HG03103 (cell line): ENCODE data around the gene KIR3DL3.
"Not testable (repeated sequence)": the region's sequence is repeated elsewhere in the genome, so short reads cannot be mapped to it uniquely, and the experiment has no call there.

Experiments
- ATAC-seq: cut with Tn5 transposase; IDR thresholded peaks from one replicate; pipeline ENCODE4 v1.9.1; 2021; ENCODE audit warnings: low read depth; ENCODE audit not compliant: unreplicated experiment

KIR3DL3 gene

GRCh38 chr19:54724142-54724541, at the start of gene KIR3DL3:
KIR3DL3 (plus strand) TSS chr19:54724442; CDS start chr19:54724497, 55 bp downstream.
- ATAC-seq, result no peak

GRCh38 chr19:54676210-54676834, 47.9 kb upstream of the KIR3DL3 start:
- ATAC-seq, result not testable (repeated sequence)

- no peak for ATAC-seq
Observed at GRCh38 chr19:54677217-54677616, 47.0 kb upstream of the KIR3DL3 start.

GRCh38 chr19:54681596-54681995, 42.6 kb upstream of the KIR3DL3 start:
- ATAC-seq, result not testable (repeated sequence)

- ATAC-seq, result no peak
Observed at GRCh38 chr19:54682306-54682856, 41.9 kb upstream of the KIR3DL3 start.

- no peak for ATAC-seq
Observed at GRCh38 chr19:54684527-54684926, 39.7 kb upstream of the KIR3DL3 start.

GRCh38 chr19:54691582-54692297, 32.5 kb upstream of the KIR3DL3 start:
- no peak for ATAC-seq

- no peak for ATAC-seq
Observed at GRCh38 chr19:54692298-54692615, 32.0 kb upstream of the KIR3DL3 start.

- no peak for ATAC-seq
Observed at GRCh38 chr19:54694648-54695047, 29.6 kb upstream of the KIR3DL3 start.

GRCh38 chr19:54696117-54696548, 28.1 kb upstream of the KIR3DL3 start:
- no peak for ATAC-seq

GRCh38 chr19:54696766-54697165, 27.5 kb upstream of the KIR3DL3 start:
- no peak for ATAC-seq

GRCh38 chr19:54697716-54698115, 26.5 kb upstream of the KIR3DL3 start:
- not testable (repeated sequence) for ATAC-seq

- no peak for ATAC-seq
Observed at GRCh38 chr19:54704928-54705327, 19.3 kb upstream of the KIR3DL3 start.

GRCh38 chr19:54707962-54708361, 16.3 kb upstream of the KIR3DL3 start:
- ATAC-seq, result no peak

GRCh38 chr19:54708781-54709180, 15.5 kb upstream of the KIR3DL3 start:
- ATAC-seq, result no peak

- no peak for ATAC-seq
Observed at GRCh38 chr19:54709212-54709948, 14.9 kb upstream of the KIR3DL3 start.

- not testable (repeated sequence) for ATAC-seq
Observed at GRCh38 chr19:54709956-54710355, 14.3 kb upstream of the KIR3DL3 start.

- no peak for ATAC-seq
Observed at GRCh38 chr19:54724644-54725043, 402 bp downstream of the KIR3DL3 start.

GRCh38 chr19:54725321-54725720, 1.1 kb downstream of the KIR3DL3 start:
- ATAC-seq, result no peak

- ATAC-seq, result no peak
Observed at GRCh38 chr19:54727562-54727961, 3.3 kb downstream of the KIR3DL3 start.

- ATAC-seq, result no peak
Observed at GRCh38 chr19:54728167-54728566, 3.9 kb downstream of the KIR3DL3 start.
